Nephron progenitor cell (in vitro differentiated cells): Measurements from ENCODE around the gene SULT6B1.
A peak's percentile ranks its signal among the peaks of the same experiment; 100 is the strongest.

Source experiments
- DNase-seq: peaks from one replicate; pipeline ENCODE4 v3.0.0; 2021
- H3K27ac Mint-ChIP-seq: 2 replicates; pipeline ENCODE4 v1.8.0; 2021; ENCODE audit warnings: mild to moderate bottlenecking, moderate library complexity, mixed read lengths
- H3K27me3 Mint-ChIP-seq: 2 replicates; pipeline ENCODE4 v1.8.0; 2021; ENCODE audit warnings: mild to moderate bottlenecking, low read depth, mixed read lengths; ENCODE audit not compliant: poor library complexity
- H3K36me3 Mint-ChIP-seq: 2 replicates; pipeline ENCODE4 v1.8.0; 2021; ENCODE audit warnings: low read depth, mixed read lengths
- H3K4me1 Mint-ChIP-seq: 2 replicates; pipeline ENCODE4 v1.8.0; 2021; ENCODE audit warnings: mixed read lengths
- H3K4me3 Mint-ChIP-seq: 2 replicates; pipeline ENCODE4 v1.8.0; 2021; ENCODE audit warnings: mild to moderate bottlenecking, moderate library complexity, mixed read lengths
- H3K9me3 Mint-ChIP-seq: 2 replicates; pipeline ENCODE4 v1.8.0; 2021; ENCODE audit warnings: mild to moderate bottlenecking, moderate library complexity, mixed read lengths
- CTCF ChIP-seq: fragments of 200-600 bp; sonication (generic); IDR thresholded peaks from 2 replicates; pipeline ENCODE4 v1.5.0; 2021; ENCODE audit warnings: antibody characterized with exemption

Gene SULT6B1

DNA sequence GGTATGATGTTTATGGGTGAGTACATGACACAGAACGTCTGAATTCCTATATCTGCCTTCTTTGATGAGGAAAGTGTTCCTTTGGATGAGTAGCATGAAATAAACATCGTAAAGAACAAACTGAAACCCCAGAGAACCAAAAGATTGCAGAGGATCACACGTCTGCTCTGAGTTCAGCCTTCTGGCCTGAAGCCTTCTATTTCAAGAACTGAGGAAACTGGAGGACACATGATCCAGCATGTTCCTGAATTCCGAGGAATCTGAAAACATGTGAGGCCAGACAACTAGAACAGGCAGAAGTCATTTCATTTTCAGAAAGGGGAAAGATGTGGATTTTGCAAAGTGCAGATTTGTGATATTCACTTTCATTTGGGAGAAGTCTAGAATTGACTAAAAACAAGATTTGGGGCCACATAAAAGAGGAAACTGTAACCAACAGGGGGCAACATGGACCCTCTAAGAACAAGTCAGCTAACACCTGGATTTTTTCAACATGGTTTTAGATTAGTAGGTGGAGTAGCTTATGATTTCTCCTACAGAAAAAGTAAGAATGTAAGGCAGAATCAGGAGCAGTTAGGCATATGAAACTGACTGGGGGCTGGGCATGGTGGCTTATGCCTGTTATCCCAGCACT, 8.3 kb downstream of the SULT6B1 start:
- no peak for TF ChIP-seq CTCF
- Mint-ChIP-seq H3K4me1 (no peaks in the 10 kb centered on the region), H3K36me3 (no peaks in the 10 kb centered on the region), H3K27me3 (no peaks in the 10 kb centered on the region), H3K4me3 (no peak overlapping the region), H3K9me3 (no peaks in the 10 kb centered on the region), H3K27ac (no peak overlapping the region)
- no peak for DNase-seq

- Mint-ChIP-seq H3K27me3 (peaks cover 4% of the 10 kb centered on the region), H3K4me1 (no peaks in the 10 kb centered on the region), H3K36me3 (no peaks in the 10 kb centered on the region), H3K9me3 (no peaks in the 10 kb centered on the region), H3K4me3 (no peak overlapping the region), H3K27ac (no peak overlapping the region)
- no peak for DNase-seq
- TF ChIP-seq CTCF: no peak
These were observed 14.7 kb downstream of the SULT6B1 start for GRCh38 chr2:37173741-37174140.

- no peak overlapping the region for H3K4me3 Mint-ChIP-seq
- no peak overlapping the region for H3K27ac Mint-ChIP-seq
- H3K4me1 Mint-ChIP-seq: no peaks in the 10 kb centered on the region
- H3K27me3 Mint-ChIP-seq: peaks cover 4% of the 10 kb centered on the region
- no peak for DNase-seq
- no peaks in the 10 kb centered on the region for H3K36me3 Mint-ChIP-seq
- no peak for TF ChIP-seq CTCF
- peaks cover 2% of the 10 kb centered on the region for H3K9me3 Mint-ChIP-seq
These were observed 16.9 kb downstream of the SULT6B1 start for GRCh38 chr2:37171624-37171950.

DNA sequence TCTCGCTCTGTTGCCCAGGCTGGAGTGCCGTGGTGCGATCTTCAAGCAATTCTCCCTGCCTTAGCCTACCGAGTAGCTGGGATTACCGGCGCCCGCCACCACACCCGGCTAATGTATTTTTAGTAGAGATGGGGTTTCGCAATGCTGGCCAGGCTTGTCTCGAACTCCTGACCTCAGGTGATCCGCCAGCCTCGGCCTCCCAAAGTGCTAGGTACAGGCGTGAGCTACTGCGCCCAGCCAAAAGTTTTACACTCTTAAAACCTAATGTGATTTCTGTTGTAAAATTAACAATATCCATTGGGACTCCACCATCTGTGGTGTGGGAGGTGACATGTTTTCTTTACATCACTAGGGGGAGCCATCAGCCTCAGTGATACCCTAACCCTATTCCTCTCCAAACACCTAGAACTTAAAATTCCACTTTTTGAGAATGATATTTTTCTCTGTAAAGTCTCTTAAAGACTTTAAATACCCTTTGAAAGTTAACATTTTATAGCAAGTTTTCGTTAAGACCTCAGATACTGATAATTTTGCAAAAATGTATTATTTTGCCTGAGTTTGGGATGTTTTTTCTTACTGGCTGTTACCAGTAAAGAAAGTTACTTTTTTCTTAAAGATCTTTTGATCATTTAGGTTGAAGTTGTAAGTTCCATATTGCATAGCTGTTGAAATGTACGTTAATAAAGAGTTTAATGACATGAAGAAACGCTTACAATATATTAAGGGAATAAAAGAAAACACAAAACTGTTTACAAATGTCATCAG, 20.1 kb downstream of the SULT6B1 start:
- H3K36me3 Mint-ChIP-seq: peaks cover 12% of the 10 kb centered on the region
- peak; percentile 20 for DNase-seq
- H3K4me3 Mint-ChIP-seq: no peak overlapping the region
- peaks cover 4% of the 10 kb centered on the region for H3K27me3 Mint-ChIP-seq
- peaks cover 32% of the 10 kb centered on the region for H3K9me3 Mint-ChIP-seq
- no peak overlapping the region for H3K27ac Mint-ChIP-seq
- H3K4me1 Mint-ChIP-seq: no peaks in the 10 kb centered on the region
- peak; percentile 69 for TF ChIP-seq CTCF

DNA sequence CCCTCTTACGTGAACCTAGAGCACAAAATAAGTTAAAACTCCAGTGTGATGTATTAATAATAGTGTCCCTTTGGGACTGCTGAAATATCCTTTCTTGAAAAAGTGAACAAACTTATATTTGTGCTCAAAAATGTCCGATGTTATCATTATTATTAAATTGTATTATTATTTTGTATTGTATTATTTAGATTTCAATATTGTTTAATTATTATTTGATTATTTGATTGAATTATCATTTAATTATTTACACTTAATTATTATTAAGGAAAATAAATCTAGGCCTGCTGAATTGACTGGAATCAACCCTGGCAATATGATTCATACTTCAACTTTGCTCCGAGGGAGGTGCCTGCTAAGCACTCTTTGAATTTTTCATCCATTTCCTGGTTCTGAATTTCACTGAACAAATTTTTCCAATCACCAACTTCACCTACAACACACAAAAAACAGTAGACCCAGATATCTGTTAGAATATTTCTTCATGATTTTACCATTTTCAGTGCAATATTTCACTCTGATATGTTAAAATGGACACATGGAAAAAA, 20.8 kb downstream of the SULT6B1 start:
- Mint-ChIP-seq H3K4me3 (no peak overlapping the region), H3K27ac (no peak overlapping the region), H3K36me3 (peaks cover 12% of the 10 kb centered on the region), H3K9me3 (peaks cover 36% of the 10 kb centered on the region), H3K27me3 (peaks cover 4% of the 10 kb centered on the region), H3K4me1 (no peaks in the 10 kb centered on the region)
- TF ChIP-seq CTCF: no peak
- DNase-seq: no peak
